Mesendoderm (in vitro differentiated cells): ENCODE results near the gene DNAJC3.
A peak's percentile ranks its signal among the peaks of the same experiment; 100 is the strongest.

Source experiments
- DNase-seq: peaks from one replicate; pipeline ENCODE4 v3.0.0; 2013
- H2AK5ac ChIP-seq: 2 replicates; pipeline ENCODE4 v1.6.1; 2013; ENCODE audit warnings: low read length, inconsistent platforms
- H2BK120ac ChIP-seq: 2 replicates; pipeline ENCODE4 v1.6.1; 2013; ENCODE audit warnings: low read depth, mild to moderate bottlenecking, low read length, moderate library complexity, mixed read lengths
- H2BK15ac ChIP-seq: replicated peaks from 2 replicates; pipeline ENCODE4 v1.6.1; 2013; ENCODE audit warnings: low read depth, mild to moderate bottlenecking, moderate library complexity
- H2BK5ac ChIP-seq: 2 replicates; pipeline ENCODE4 v1.6.1; 2013; ENCODE audit warnings: low read length, inconsistent platforms
- H3K18ac ChIP-seq: 2 replicates; pipeline ENCODE4 v1.6.1; 2013; ENCODE audit warnings: mild to moderate bottlenecking, low read length, mixed read lengths
- H3K23ac ChIP-seq: one replicate; pipeline ENCODE4 v1.6.1; 2013; ENCODE audit warnings: low read length
- H3K27ac ChIP-seq: 2 replicates; pipeline ENCODE4 v1.5.1; 2013; ENCODE audit warnings: low read depth, mild to moderate bottlenecking, inconsistent platforms, low read length, moderate library complexity
- H3K27me3 ChIP-seq: 2 replicates; pipeline ENCODE4 v1.6.1; 2013; ENCODE audit warnings: low read length, control low read depth, mild to moderate bottlenecking, inconsistent platforms; ENCODE audit not compliant: insufficient read depth, poor library complexity
- H3K36me3 ChIP-seq: 2 replicates; pipeline ENCODE4 v1.6.1; 2013; ENCODE audit warnings: low read length, inconsistent platforms; ENCODE audit not compliant: control insufficient read depth, insufficient read depth
- H3K4ac ChIP-seq: one replicate; pipeline ENCODE4 v1.6.1; 2013; ENCODE audit warnings: low read depth, mild to moderate bottlenecking, low read length, moderate library complexity
- H3K4me1 ChIP-seq: 2 replicates; pipeline ENCODE4 v1.6.1; 2013; ENCODE audit warnings: low read depth, low read length, inconsistent platforms; ENCODE audit not compliant: control insufficient read depth
- H3K4me2 ChIP-seq: 2 replicates; pipeline ENCODE4 v1.6.1; 2013; ENCODE audit warnings: low read length
- H3K4me3 ChIP-seq: 2 replicates; pipeline ENCODE4 v1.5.1; 2013; ENCODE audit warnings: mild to moderate bottlenecking, low read length
- H3K56ac ChIP-seq: one replicate; pipeline ENCODE4 v1.6.1; 2013; ENCODE audit warnings: low read length
- H3K79me1 ChIP-seq: 2 replicates; pipeline ENCODE4 v1.6.1; 2013; ENCODE audit warnings: low read length, inconsistent platforms
- H3K79me2 ChIP-seq: 2 replicates; pipeline ENCODE4 v1.6.1; 2013; ENCODE audit warnings: mild to moderate bottlenecking, low read length; ENCODE audit not compliant: control insufficient read depth, insufficient read depth
- H3K9ac ChIP-seq: 2 replicates; pipeline ENCODE4 v1.6.1; 2013; ENCODE audit warnings: low read length, inconsistent platforms
- H4K5ac ChIP-seq: one replicate; pipeline ENCODE4 v1.6.1; 2013; ENCODE audit warnings: low read length
- H4K8ac ChIP-seq: one replicate; pipeline ENCODE4 v1.6.1; 2013; ENCODE audit warnings: low read depth, mild to moderate bottlenecking, control low read depth, low read length, moderate library complexity
- WGBS: extraction: QIAGEN DNeasy Blood & Tissue Kit; methylation state at CpG from one replicate; pipeline ENCODE4 v1.1.7; 2013; ENCODE audit warnings: low lambda C conversion rate, missing lambda C conversion rate; ENCODE audit not compliant: insufficient coverage; ENCODE audit errors: extremely low coverage; 5-methylcytosine and 5-hydroxymethylcytosine counted together

Gene DNAJC3

GRCh38 chr13:95783747-95784146, 106.8 kb downstream of the DNAJC3 start:
- Histone ChIP-seq H3K4me3 (no peak overlapping the region), H3K27me3 (no peaks in the 10 kb centered on the region), H3K9ac (no peak overlapping the region), H3K18ac (no peak overlapping the region), H3K79me2 (no peaks in the 10 kb centered on the region), H3K23ac (no peak overlapping the region), H2BK5ac (no peak overlapping the region), H3K79me1 (no peaks in the 10 kb centered on the region), H3K4ac (no peak overlapping the region), H3K4me2 (no peak overlapping the region), H3K4me1 (no peaks in the 10 kb centered on the region), H2BK120ac (no peak overlapping the region), H2BK15ac (no peak overlapping the region), H3K36me3 (no peaks in the 10 kb centered on the region), H2AK5ac (no peak overlapping the region), H4K5ac (no peak overlapping the region), H4K8ac (no peak overlapping the region), H3K27ac (no peak overlapping the region), H3K56ac (no peak overlapping the region)
- no CpG with 5 or more reads among the region's 5 CpGs for WGBS
- DNase-seq, result no peak

GRCh38 chr13:95784161-95784899, 107.4 kb downstream of the DNAJC3 start:
- Histone ChIP-seq H3K9ac (no peak overlapping the region), H3K79me1 (no peaks in the 10 kb centered on the region), H3K27me3 (no peaks in the 10 kb centered on the region), H3K36me3 (no peaks in the 10 kb centered on the region), H4K8ac (no peak overlapping the region), H2AK5ac (no peak overlapping the region), H3K18ac (no peak overlapping the region), H3K4ac (no peak overlapping the region), H2BK15ac (no peak overlapping the region), H3K4me2 (no peak overlapping the region), H2BK5ac (no peak overlapping the region), H3K4me3 (no peak overlapping the region), H3K79me2 (no peaks in the 10 kb centered on the region), H3K56ac (no peak overlapping the region), H3K23ac (no peak overlapping the region), H3K4me1 (no peaks in the 10 kb centered on the region), H2BK120ac (no peak overlapping the region), H4K5ac (no peak overlapping the region), H3K27ac (no peak overlapping the region)
- no CpG with 5 or more reads among the region's 6 CpGs for WGBS
- peak; percentile 31 for DNase-seq

GRCh38 chr13:95784900-95785290, 108.0 kb downstream of the DNAJC3 start:
- Histone ChIP-seq H3K9ac (no peak overlapping the region), H3K56ac (no peak overlapping the region), H3K27ac (no peak overlapping the region), H3K4me3 (no peak overlapping the region), H4K8ac (no peak overlapping the region), H3K27me3 (no peaks in the 10 kb centered on the region), H3K23ac (no peak overlapping the region), H3K79me1 (no peaks in the 10 kb centered on the region), H2BK120ac (no peak overlapping the region), H3K4me2 (no peak overlapping the region), H3K79me2 (no peaks in the 10 kb centered on the region), H2AK5ac (no peak overlapping the region), H2BK5ac (no peak overlapping the region), H3K4ac (no peak overlapping the region), H3K18ac (no peak overlapping the region), H2BK15ac (no peak overlapping the region), H4K5ac (no peak overlapping the region), H3K4me1 (no peaks in the 10 kb centered on the region), H3K36me3 (no peaks in the 10 kb centered on the region)
- WGBS, result no CpG with 5 or more reads among the region's 3 CpGs
- DNase-seq, result no peak

GRCh38 chr13:95787356-95788099, 110.6 kb downstream of the DNAJC3 start:
- Histone ChIP-seq H3K36me3 (no peaks in the 10 kb centered on the region), H3K23ac (no peak overlapping the region), H3K9ac (no peak overlapping the region), H3K56ac (no peak overlapping the region), H4K5ac (no peak overlapping the region), H4K8ac (no peak overlapping the region), H2AK5ac (no peak overlapping the region), H2BK5ac (no peak overlapping the region), H3K4me1 (no peaks in the 10 kb centered on the region), H3K79me1 (no peaks in the 10 kb centered on the region), H2BK15ac (no peak overlapping the region), H3K4me3 (no peak overlapping the region), H3K4ac (no peak overlapping the region), H3K18ac (no peak overlapping the region), H2BK120ac (no peak overlapping the region), H3K27ac (no peak overlapping the region), H3K4me2 (no peak overlapping the region), H3K27me3 (no peaks in the 10 kb centered on the region), H3K79me2 (no peaks in the 10 kb centered on the region)
- no peak for DNase-seq
- no CpG with 5 or more reads among the region's 1 CpG for WGBS

GRCh38 chr13:95788100-95788463, 111.1 kb downstream of the DNAJC3 start:
- WGBS, result no CpG with 5 or more reads among the region's 2 CpGs
- no peak overlapping the region for H3K27ac ChIP-seq
- H3K9ac ChIP-seq, result no peak overlapping the region
- H3K56ac ChIP-seq, result no peak overlapping the region
- no peak overlapping the region for H2BK120ac ChIP-seq
- no peak overlapping the region for H3K4me3 ChIP-seq
- H3K4ac ChIP-seq, result no peak overlapping the region
- no peaks in the 10 kb centered on the region for H3K27me3 ChIP-seq
- no peak overlapping the region for H4K8ac ChIP-seq
- no peak overlapping the region for H3K4me2 ChIP-seq
- no peaks in the 10 kb centered on the region for H3K79me1 ChIP-seq
- H4K5ac ChIP-seq, result no peak overlapping the region
- no peak overlapping the region for H3K18ac ChIP-seq
- no peak overlapping the region for H2BK5ac ChIP-seq
- H2AK5ac ChIP-seq, result no peak overlapping the region
- no peak overlapping the region for H3K23ac ChIP-seq
- no peak overlapping the region for H2BK15ac ChIP-seq
- no peak for DNase-seq
- H3K4me1 ChIP-seq, result no peaks in the 10 kb centered on the region
- peaks cover 2% of the 10 kb centered on the region for H3K36me3 ChIP-seq
- H3K79me2 ChIP-seq, result no peaks in the 10 kb centered on the region
